ENCODE data around the gene DHX16. TPM values are rescaled to one million over a fixed set of nuclear protein-coding genes. Genes with fewer than 3 reads are reported as not detected.

Gene DHX16
- total RNA-seq, 1 donor from 2014 or later = 24.8 TPM

DNA sequence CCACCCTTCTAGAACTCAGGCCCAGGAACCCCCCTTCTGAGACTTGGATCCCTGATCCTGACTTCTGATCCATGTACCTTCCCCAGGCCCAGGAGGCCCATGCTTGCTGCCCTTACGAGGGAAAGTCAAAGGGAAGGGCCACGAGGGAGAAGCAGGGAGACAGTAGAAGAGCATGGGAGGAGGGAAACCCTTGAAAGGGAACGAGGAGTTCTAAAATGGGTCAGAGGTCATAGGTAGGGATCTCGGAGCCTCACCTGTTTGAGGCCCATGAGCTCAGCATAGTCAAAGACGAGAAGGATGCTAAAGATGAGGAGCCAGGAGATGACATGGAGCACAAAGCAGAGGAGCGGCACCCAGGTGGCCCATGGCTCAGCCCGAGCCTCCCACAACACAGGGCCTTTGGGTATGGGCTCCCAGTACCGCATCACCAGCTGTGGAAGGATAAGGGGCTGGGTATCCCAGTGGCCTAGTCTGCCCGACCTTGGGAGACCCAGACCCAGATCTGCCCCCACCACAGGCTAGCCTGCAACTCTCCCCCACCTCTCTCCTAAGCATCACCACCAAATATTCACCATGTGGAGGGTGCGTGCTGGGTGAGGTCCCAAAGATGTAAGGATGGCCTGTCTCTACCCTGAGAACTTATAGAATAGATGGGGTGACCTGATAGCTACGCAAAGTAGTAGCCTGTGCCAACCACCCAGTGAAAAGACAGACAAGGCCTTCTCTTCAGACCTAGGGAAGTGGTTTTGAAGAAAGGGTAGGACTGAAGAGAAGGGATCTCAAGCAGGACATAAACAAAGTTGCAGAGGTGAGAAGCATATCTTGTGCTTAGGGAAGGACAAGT is 16.4 kb upstream of the DHX16 start:
- Histone ChIP-seq H3K4me3 (peak overlapping the region; percentile 55 to 76), H3K27me3 (no peaks in the 10 kb centered on the region), H3K9me3 (no peaks in the 10 kb centered on the region), H3K4me1 (peaks cover 48% of the 10 kb centered on the region), H3K36me3 (no peaks in the 10 kb centered on the region), H3K27ac (peak overlapping the region; percentile 92)
- TF ChIP-seq, protein P1, sequence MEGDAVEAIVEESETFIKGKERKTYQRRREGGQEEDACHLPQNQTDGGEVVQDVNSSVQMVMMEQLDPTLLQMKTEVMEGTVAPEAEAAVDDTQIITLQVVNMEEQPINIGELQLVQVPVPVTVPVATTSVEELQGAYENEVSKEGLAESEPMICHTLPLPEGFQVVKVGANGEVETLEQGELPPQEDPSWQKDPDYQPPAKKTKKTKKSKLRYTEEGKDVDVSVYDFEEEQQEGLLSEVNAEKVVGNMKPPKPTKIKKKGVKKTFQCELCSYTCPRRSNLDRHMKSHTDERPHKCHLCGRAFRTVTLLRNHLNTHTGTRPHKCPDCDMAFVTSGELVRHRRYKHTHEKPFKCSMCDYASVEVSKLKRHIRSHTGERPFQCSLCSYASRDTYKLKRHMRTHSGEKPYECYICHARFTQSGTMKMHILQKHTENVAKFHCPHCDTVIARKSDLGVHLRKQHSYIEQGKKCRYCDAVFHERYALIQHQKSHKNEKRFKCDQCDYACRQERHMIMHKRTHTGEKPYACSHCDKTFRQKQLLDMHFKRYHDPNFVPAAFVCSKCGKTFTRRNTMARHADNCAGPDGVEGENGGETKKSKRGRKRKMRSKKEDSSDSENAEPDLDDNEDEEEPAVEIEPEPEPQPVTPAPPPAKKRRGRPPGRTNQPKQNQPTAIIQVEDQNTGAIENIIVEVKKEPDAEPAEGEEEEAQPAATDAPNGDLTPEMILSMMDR (IDR thresholded peaks at IDR 0.05) = no peak
- TF ChIP-seq POLR2A (IDR thresholded peaks at IDR 0.05) (no peak), POLR2AphosphoS5 (IDR thresholded peaks at IDR 0.05; ENCODE audit: insufficient read depth in 1 of 2, low read depth in 1 of 2) (no peak)
- no peak for DNase-seq (ENCODE audit: extremely low spot score in 2 of 2)
- intact Hi-C loops (cut with DNase I) = loop anchor here (10.0 kb wide), 2 partner anchors 74 to 196 kb away; partner anchors contain the start of genes DDR1, MRPS18B and PPP1R10

DNA sequence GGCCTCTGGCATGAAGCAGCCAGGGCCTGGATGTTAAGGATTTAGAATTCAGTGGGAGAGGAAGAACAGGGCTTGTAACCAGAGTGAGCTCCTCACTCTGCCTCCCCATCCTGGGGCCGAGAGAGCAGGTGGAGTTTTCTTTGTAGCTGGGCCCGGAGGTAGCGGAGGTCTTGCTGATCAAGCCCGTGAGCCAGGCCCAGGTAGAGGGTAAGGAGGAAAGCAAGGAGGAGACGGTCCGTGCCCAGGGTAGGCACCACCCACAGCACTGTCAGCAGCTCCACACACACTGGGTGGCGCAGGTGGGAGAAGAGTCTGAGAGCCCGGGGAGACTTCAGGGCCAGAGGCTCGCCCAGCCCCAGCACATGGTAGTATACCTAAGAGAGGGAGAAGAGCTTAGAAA is 15.8 kb upstream of the DHX16 start:
- H3K27me3 ChIP-seq = no peaks in the 10 kb centered on the region
- TF ChIP-seq POLR2A (IDR thresholded peaks at IDR 0.05) (no peak), POLR2AphosphoS5 (IDR thresholded peaks at IDR 0.05; ENCODE audit: insufficient read depth in 1 of 2, low read depth in 1 of 2) (no peak)
- TF ChIP-seq, protein P1 (IDR thresholded peaks at IDR 0.05) = no peak
- H3K36me3 ChIP-seq = no peaks in the 10 kb centered on the region
- intact Hi-C loops (cut with DNase I) = loop anchor here (10.0 kb wide), 2 partner anchors 74 to 196 kb away; partner anchors contain the start of genes DDR1, MRPS18B and PPP1R10
- H3K9me3 ChIP-seq = no peaks in the 10 kb centered on the region
- peak overlapping the region; percentile 92 for H3K27ac ChIP-seq
- no peak for DNase-seq (ENCODE audit: extremely low spot score in 2 of 2)
- peaks cover 55% of the 10 kb centered on the region for H3K4me1 ChIP-seq
- peak overlapping the region in 1 of 2 donors; percentile 93 for H3K4me3 ChIP-seq

- Histone ChIP-seq H3K27me3 (no peaks in the 10 kb centered on the region), H3K4me3 (peak overlapping the region; percentile 93 to 97), H3K27ac (peak overlapping the region; percentile 92), H3K9me3 (no peaks in the 10 kb centered on the region), H3K4me1 (peaks cover 62% of the 10 kb centered on the region), H3K36me3 (no peaks in the 10 kb centered on the region)
- no peak for DNase-seq (ENCODE audit: extremely low spot score in 2 of 2)
- no peak for TF ChIP-seq POLR2A (IDR thresholded peaks at IDR 0.05)
- TF ChIP-seq POLR2AphosphoS5 (IDR thresholded peaks at IDR 0.05; ENCODE audit: insufficient read depth in 1 of 2, low read depth in 1 of 2) = peak in 1 of 2 donors; percentile 2
- TF ChIP-seq, protein P1 (IDR thresholded peaks at IDR 0.05) = peak in 1 of 3 experiments; percentile 20
- intact Hi-C loops (cut with DNase I) = loop anchor here (2.0 to 10.0 kb wide), 3 partner anchors 33 to 197 kb away; partner anchors contain the start of genes DDR1, MRPS18B, PPP1R10 and TUBB
Observed at GRCh38 chr6:30687659-30688431, 15.0 kb upstream of the DHX16 start.

GRCh38 chr6:30686908-30687658 is 14.3 kb upstream of the DHX16 start:
- Histone ChIP-seq H3K4me3 (peak overlapping the region; percentile 93 to 97), H3K36me3 (no peaks in the 10 kb centered on the region), H3K27ac (peak overlapping the region; percentile 92), H3K27me3 (no peaks in the 10 kb centered on the region), H3K4me1 (peaks cover 70% of the 10 kb centered on the region), H3K9me3 (no peaks in the 10 kb centered on the region)
- TF ChIP-seq POLR2A (IDR thresholded peaks at IDR 0.05) (peak in 1 of 2 donors; percentile 43), POLR2AphosphoS5 (IDR thresholded peaks at IDR 0.05; ENCODE audit: insufficient read depth in 1 of 2, low read depth in 1 of 2) (peak; percentile 96 to 98)
- TF ChIP-seq, protein P1 (IDR thresholded peaks at IDR 0.05) = no peak
- intact Hi-C loops (cut with DNase I) = loop anchor here (2.0 to 10.0 kb wide), 3 partner anchors 34 to 198 kb away; partner anchors contain the start of genes DDR1, MRPS18B, PPP1R10 and TUBB
- peak in 1 of 2 donors; percentile 99 for DNase-seq (ENCODE audit: extremely low spot score in 2 of 2)

Measured in vagina (tissue), 2 donors.